KG1 (cell line): ENCODE results near the gene FAM221B.

Experiments used
- DNase-seq: peaks from one replicate; lab custom pipeline; 2025; lab: John Stamatoyannopoulos, UW

The FAM221B gene

GRCh38 chr9:35828716-35829083, at the start of gene FAM221B:
FAM221B (minus strand) TSS chr9:35828732; CDS start chr9:35826161, 2,571 bp downstream.
- DNase-seq = no peak

- no peak for DNase-seq
Measured at GRCh38 chr9:35872505-35872904, 44.0 kb upstream of the FAM221B start.

GRCh38 chr9:35871545-35871944, 43.0 kb upstream of the FAM221B start:
- DNase-seq = no peak

GRCh38 chr9:35870351-35870923, 41.9 kb upstream of the FAM221B start, which contains the start of gene OR13J1:
OR13J1 (minus strand) TSS chr9:35870401; CDS start chr9:35870401, 0 bp downstream.
- no peak for DNase-seq

GRCh38 chr9:35869621-35870216, 41.2 kb upstream of the FAM221B start:
- DNase-seq = no peak

- DNase-seq = no peak
Measured at GRCh38 chr9:35868933-35869332, 40.4 kb upstream of the FAM221B start.

- DNase-seq = no peak
Measured at GRCh38 chr9:35867538-35867937, 39.0 kb upstream of the FAM221B start.

GRCh38 chr9:35864695-35865255, 36.2 kb upstream of the FAM221B start:
- DNase-seq = no peak

GRCh38 chr9:35863583-35863982, 35.1 kb upstream of the FAM221B start:
- DNase-seq = no peak

- DNase-seq = no peak
Measured at GRCh38 chr9:35862328-35862727, 33.8 kb upstream of the FAM221B start.

GRCh38 chr9:35861161-35861897, 32.8 kb upstream of the FAM221B start:
- no peak for DNase-seq

GRCh38 chr9:35859990-35860339, 31.4 kb upstream of the FAM221B start:
- no peak for DNase-seq

- DNase-seq = no peak
Measured at GRCh38 chr9:35859310-35859989, 30.9 kb upstream of the FAM221B start.

GRCh38 chr9:35858458-35858857, 29.9 kb upstream of the FAM221B start:
- no peak for DNase-seq

- DNase-seq = no peak
Measured at GRCh38 chr9:35856882-35857281, 28.4 kb upstream of the FAM221B start.

- no peak for DNase-seq
Measured at GRCh38 chr9:35856206-35856605, 27.7 kb upstream of the FAM221B start.

GRCh38 chr9:35854091-35854762, 25.7 kb upstream of the FAM221B start:
- DNase-seq = no peak

- DNase-seq = no peak
Measured at GRCh38 chr9:35852876-35853865, 24.6 kb upstream of the FAM221B start.

GRCh38 chr9:35852267-35852815, 23.8 kb upstream of the FAM221B start:
- DNase-seq = no peak

GRCh38 chr9:35847792-35848572, 19.4 kb upstream of the FAM221B start:
- DNase-seq = no peak
